Right lobe of liver (tissue), 6 donors: Measurements from ENCODE around the gene PCDHB9. TPM values are rescaled to one million over a fixed set of nuclear protein-coding genes. Genes with fewer than 3 reads are reported as not detected.
"Not testable (repeated sequence)": the region's sequence is repeated elsewhere in the genome, so short reads cannot be mapped to it uniquely, and the experiment has no call there.

ENCODE experiments used
- ATAC-seq, 4 donors: fragments of 200-7000 bp; cut with Tn5 transposase; one replicate each; pipeline ENCODE4 v1.9.1; 2020; ENCODE audit warnings: mild to moderate bottlenecking in 4 of 4, moderate library complexity in 4 of 4
- DNase-seq, 3 donors: peaks; one replicate each; pipeline ENCODE4 v3.0.0-alpha.2; 2020
- H3K27ac ChIP-seq, 3 donors: fragments of 200-600 bp; one replicate each; pipeline ENCODE4 v1.8.0; 2022
- H3K27me3 ChIP-seq, 2 donors: fragments of 200-600 bp; one replicate each; pipeline ENCODE4 v1.8.0; 2022
- H3K36me3 ChIP-seq, 4 donors: fragments of 200-600 bp; sonication (generic) in 1 of 4; one replicate each; pipeline versions ENCODE4 v1.5.1 to v1.8.0; 2017 to 2022; ENCODE audit warnings: control low read depth in 1 of 4
- H3K4me1 ChIP-seq, 4 donors: fragments of 200-600 bp; sonication (generic) in 1 of 4; one replicate each; pipeline versions ENCODE4 v1.5.1 to v1.8.0; 2017 to 2022; ENCODE audit warnings: control low read depth in 1 of 4
- H3K4me3 ChIP-seq, 3 donors: fragments of 200-600 bp; one replicate each; pipeline ENCODE4 v1.8.0; 2022
- H3K9me3 ChIP-seq, 4 donors: fragments of 200-600 bp; sonication (generic) in 1 of 4; one replicate each; pipeline versions ENCODE4 v1.5.1 to v1.8.0; 2017 to 2022; ENCODE audit warnings: control low read depth in 1 of 4
- POLR2A ChIP-seq: fragments of 450-650 bp; IDR thresholded peaks from one replicate; pipeline ENCODE4 v1.6.1; 2017; ENCODE audit warnings: antibody characterized with exemption, mild to moderate bottlenecking
- WGBS: methylation state at CpG from one replicate; pipeline ENCODE4 v1.1.6; 2018; ENCODE audit warnings: low coverage, low lambda C conversion rate; ENCODE audit not compliant: insufficient coverage; ENCODE audit errors: missing lambda C conversion rate; 5-methylcytosine and 5-hydroxymethylcytosine counted together
- intact Hi-C, 2 donors: fragments of 100-400 bp; cut with DNase I; formaldehyde crosslinking; loops; one replicate each; pipeline versions ENCODE4 v1.11.2 to v1.14.1; 2022
- total RNA-seq, 6 experiments: library from RNA; depleted of rRNA in 2 of 6; stranded (reverse); fragments of >200 nt in 2 of 6; fragmentation: NEBNext Ultra II Directional in 3 of 6; extraction: Animal tissue kit (Norgen Biotek cat#: 25700) in 3 of 6; gene quantifications; one replicate each; pipeline versions ENCODE4 v1.1.0 to v1.2.4, GENCODE V29; 2016 to 2023
- TF ChIP-seq, protein P1 (sequence below), 4 donors: fragments of 200-600 bp in 3 of 4; fragments of 450-650 bp in 1 of 4; IDR thresholded peaks; one replicate each; pipeline versions ENCODE4 v1.5.1 to v1.8.0; 2016 to 2022; ENCODE audit warnings: antibody characterized with exemption in 4 of 4, mild to moderate bottlenecking in 2 of 4
- donor health status: DM: no; HTN: yes; CAD: no.
- donor health status: DM: no; HTN: no; CAD: no.
- donor health status: DM: no; HTN: no; CAD: no.
- donor health status: DM: no; HTN: yes; CAD: no.
- donor health status: DM: no; HTN: yes; CAD: no.

PCDHB9 gene
- total RNA-seq, 6 experiments from 2014 or later, result 0.07 to 0.51 (median 0.21) TPM; not detected in 1

GRCh38 chr5:141175933-141176332 is 11.0 kb upstream of the PCDHB9 start:
- H3K36me3 ChIP-seq, result no peaks in the 10 kb centered on the region
- H3K27me3 ChIP-seq, result peaks cover 0 to 10% of the 10 kb centered on the region in 2 donors
- no peaks in the 10 kb centered on the region for H3K4me1 ChIP-seq
- no peak for TF ChIP-seq POLR2A
- TF ChIP-seq, protein P1, sequence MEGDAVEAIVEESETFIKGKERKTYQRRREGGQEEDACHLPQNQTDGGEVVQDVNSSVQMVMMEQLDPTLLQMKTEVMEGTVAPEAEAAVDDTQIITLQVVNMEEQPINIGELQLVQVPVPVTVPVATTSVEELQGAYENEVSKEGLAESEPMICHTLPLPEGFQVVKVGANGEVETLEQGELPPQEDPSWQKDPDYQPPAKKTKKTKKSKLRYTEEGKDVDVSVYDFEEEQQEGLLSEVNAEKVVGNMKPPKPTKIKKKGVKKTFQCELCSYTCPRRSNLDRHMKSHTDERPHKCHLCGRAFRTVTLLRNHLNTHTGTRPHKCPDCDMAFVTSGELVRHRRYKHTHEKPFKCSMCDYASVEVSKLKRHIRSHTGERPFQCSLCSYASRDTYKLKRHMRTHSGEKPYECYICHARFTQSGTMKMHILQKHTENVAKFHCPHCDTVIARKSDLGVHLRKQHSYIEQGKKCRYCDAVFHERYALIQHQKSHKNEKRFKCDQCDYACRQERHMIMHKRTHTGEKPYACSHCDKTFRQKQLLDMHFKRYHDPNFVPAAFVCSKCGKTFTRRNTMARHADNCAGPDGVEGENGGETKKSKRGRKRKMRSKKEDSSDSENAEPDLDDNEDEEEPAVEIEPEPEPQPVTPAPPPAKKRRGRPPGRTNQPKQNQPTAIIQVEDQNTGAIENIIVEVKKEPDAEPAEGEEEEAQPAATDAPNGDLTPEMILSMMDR (IDR thresholded peaks at IDR 0.05), result no peak
- no peak for DNase-seq
- H3K9me3 ChIP-seq, result no peaks in the 10 kb centered on the region
- intact Hi-C loops, result no loop called here
- no peak overlapping the region for H3K4me3 ChIP-seq
- H3K27ac ChIP-seq, result no peak overlapping the region
- WGBS, result 38% methylated on average over 1 of the region's 1 CpG
- no peak for ATAC-seq

DNA sequence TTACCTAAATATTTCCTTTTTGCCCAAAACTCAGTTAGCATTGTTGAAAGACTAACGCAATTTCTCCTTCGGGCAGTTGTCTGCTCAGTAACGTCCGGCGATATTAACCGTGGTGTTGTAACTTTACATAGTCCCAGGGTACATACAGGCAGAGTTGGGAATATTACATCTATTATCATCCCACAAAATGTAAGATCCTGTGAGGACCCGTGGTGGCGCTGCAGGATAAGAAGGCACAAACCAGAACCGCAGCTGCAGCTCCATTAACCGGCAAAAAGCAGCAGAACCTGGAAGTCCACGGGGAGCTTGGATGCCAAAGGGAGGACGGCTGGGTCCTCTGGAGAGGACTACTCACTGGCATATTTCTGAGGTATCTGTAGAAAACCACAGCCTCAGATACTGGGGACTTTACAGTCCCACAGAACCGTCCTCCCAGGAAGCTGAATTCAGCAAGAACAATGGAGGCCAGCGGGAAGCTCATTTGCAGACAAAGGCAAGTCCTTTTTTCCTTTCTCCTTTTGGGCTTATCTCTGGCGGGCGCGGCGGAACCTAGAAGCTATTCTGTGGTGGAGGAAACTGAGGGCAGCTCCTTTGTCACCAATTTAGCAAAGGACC is 9.3 kb upstream of the PCDHB9 start, which contains the start of gene PCDHB8:
TSS of gene PCDHB8 (plus strand) at position 214 of the 615 bp plus-strand sequence. CDS start at position 459, 245 bp downstream.
- ATAC-seq, result peak in 1 of 4 donors; percentile 51
- intact Hi-C loops, result not testable (repeated sequence)

GRCh38 chr5:141179371-141179770 is 7.6 kb upstream of the PCDHB9 start:
- DNase-seq, result not testable (repeated sequence)

More for the DNA sequence above, 9.3 kb upstream of the PCDHB9 start, which contains the start of gene PCDHB8:
- not testable (repeated sequence) for H3K4me1 ChIP-seq, H3K27ac ChIP-seq, DNase-seq, H3K4me3 ChIP-seq, H3K27me3 ChIP-seq, H3K36me3 ChIP-seq, H3K9me3 ChIP-seq
- 32% methylated on average over 14 of the region's 18 CpGs for WGBS

DNA sequence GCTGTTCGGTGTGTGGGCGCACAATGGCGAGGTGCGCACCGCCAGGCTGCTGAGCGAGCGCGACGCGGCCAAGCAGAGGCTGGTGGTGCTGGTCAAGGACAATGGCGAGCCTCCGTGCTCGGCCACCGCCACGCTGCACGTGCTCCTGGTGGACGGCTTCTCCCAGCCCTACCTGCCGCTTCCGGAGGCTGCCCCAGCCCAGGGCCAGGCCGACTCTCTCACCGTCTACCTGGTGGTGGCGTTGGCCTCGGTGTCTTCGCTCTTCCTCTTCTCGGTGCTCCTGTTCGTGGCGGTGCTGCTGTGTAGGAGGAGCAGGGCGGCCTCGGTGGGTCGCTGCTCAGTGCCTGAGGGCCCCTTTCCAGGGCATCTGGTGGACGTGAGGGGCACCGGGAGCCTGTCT is 7.1 kb upstream of the PCDHB9 start:
- H3K4me1 ChIP-seq, H3K27ac ChIP-seq, DNase-seq, H3K36me3 ChIP-seq, H3K9me3 ChIP-seq, H3K4me3 ChIP-seq, H3K27me3 ChIP-seq, intact Hi-C loops, ATAC-seq: not testable (repeated sequence)
- 20% methylated on average over 1 of the region's 32 CpGs for WGBS

More at GRCh38 chr5:141179371-141179770, 7.6 kb upstream of the PCDHB9 start:
- H3K27me3 ChIP-seq, H3K27ac ChIP-seq, H3K4me3 ChIP-seq, ATAC-seq, intact Hi-C loops, H3K9me3 ChIP-seq, H3K4me1 ChIP-seq, H3K36me3 ChIP-seq: not testable (repeated sequence)
- WGBS, result 30% methylated on average over 16 of the region's 39 CpGs

- ATAC-seq, result no peak
- H3K27ac ChIP-seq, result no peak overlapping the region
- DNase-seq, result no peak
- intact Hi-C loops, result no loop called here
- H3K9me3 ChIP-seq, result no peaks in the 10 kb centered on the region
- no peak overlapping the region for H3K4me3 ChIP-seq
- WGBS, result no CpG with 5 or more reads among the region's 1 CpG
- H3K27me3 ChIP-seq, result peaks cover 0 to 6% of the 10 kb centered on the region in 2 donors
- no peak for TF ChIP-seq POLR2A
- TF ChIP-seq, protein P1 (IDR thresholded peaks at IDR 0.05), result no peak
- no peaks in the 10 kb centered on the region for H3K4me1 ChIP-seq
- no peaks in the 10 kb centered on the region for H3K36me3 ChIP-seq
These were observed 6.6 kb upstream of the PCDHB9 start for GRCh38 chr5:141180313-141180712.

- H3K27ac ChIP-seq, result no peak within 1 kb of the TSS
- H3K4me3 ChIP-seq, result no peak within 1 kb of the TSS
- DNase-seq, result no peak
- no peaks in the 10 kb centered on the region for H3K36me3 ChIP-seq
- no peaks in the 10 kb centered on the region for H3K9me3 ChIP-seq
- peak in 1 of 4 donors; percentile 51 for ATAC-seq
- H3K4me1 ChIP-seq, result no peaks in the 10 kb centered on the region
- 11% methylated on average over 12 of the region's 13 CpGs for WGBS
- no peak for TF ChIP-seq POLR2A
- TF ChIP-seq, protein P1 (IDR thresholded peaks at IDR 0.05), result peak in 3 of 4 donors; percentile 5 to 26 (median 15)
- intact Hi-C loops, result no loop called here
- peaks cover 0 to 3% of the 10 kb centered on the region in 2 donors for H3K27me3 ChIP-seq
These were observed 4.7 kb upstream of the PCDHB9 start, which contains the start of gene PCDHB16 for GRCh38 chr5:141182248-141182647. PCDHB16 (plus strand) TSS chr5:141182387; CDS start chr5:141182560, 173 bp downstream.

DNA sequence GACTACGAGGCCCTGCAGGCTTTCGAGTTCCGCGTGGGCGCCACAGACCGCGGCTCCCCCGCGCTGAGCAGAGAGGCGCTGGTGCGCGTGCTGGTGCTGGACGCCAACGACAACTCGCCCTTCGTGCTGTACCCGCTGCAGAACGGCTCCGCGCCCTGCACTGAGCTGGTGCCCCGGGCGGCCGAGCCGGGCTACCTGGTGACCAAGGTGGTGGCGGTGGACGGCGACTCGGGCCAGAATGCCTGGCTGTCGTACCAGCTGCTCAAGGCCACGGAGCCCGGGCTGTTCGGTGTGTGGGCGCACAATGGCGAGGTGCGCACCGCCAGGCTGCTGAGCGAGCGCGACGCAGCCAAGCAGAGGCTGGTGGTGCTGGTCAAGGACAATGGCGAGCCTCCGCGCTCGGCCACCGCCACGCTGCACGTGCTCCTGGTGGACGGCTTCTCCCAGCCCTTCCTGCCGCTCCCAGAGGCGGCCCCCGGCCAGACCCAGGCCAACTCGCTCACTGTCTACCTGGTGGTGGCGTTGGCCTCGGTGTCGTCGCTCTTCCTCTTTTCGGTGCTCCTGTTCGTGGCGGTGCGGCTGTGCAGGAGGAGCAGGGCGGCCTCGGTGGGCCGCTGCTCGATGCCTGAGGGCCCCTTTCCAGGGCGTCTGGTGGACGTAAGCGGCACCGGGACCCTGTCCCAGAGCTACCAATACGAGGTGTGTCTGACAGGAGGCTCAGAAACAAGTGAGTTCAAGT is 2.7 kb upstream of the PCDHB9 start:
- WGBS, result 23% methylated on average over 12 of the region's 69 CpGs
- H3K27ac ChIP-seq, H3K27me3 ChIP-seq, DNase-seq, ATAC-seq, H3K36me3 ChIP-seq, H3K4me3 ChIP-seq, H3K4me1 ChIP-seq, intact Hi-C loops, H3K9me3 ChIP-seq: not testable (repeated sequence)

DNA sequence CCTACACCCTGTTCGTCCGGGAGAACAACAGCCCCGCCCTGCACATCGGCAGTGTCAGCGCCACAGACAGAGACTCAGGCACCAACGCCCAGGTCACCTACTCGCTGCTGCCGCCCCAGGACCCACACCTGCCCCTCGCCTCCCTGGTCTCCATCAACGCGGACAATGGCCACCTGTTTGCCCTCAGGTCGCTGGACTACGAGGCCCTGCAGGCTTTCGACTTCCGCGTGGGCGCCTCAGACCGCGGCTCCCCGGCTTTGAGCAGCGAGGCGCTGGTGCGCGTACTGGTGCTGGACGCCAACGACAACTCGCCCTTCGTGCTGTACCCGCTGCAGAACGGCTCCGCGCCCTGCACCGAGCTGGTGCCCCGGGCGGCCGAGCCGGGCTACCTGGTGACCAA is 1.7 kb downstream of the PCDHB9 start:
- H3K27ac ChIP-seq, H3K36me3 ChIP-seq, DNase-seq, H3K9me3 ChIP-seq, H3K4me1 ChIP-seq, intact Hi-C loops, H3K4me3 ChIP-seq, H3K27me3 ChIP-seq, ATAC-seq: not testable (repeated sequence)
- no CpG with 5 or more reads among the region's 37 CpGs for WGBS
